OCI-LY1 (cell line): ENCODE data around the gene ZFP92.

Experiments used
- CTCF ChIP-seq: fragments of 200-600 bp; sonication (generic), shearing (Covaris generic); IDR thresholded peaks from 2 replicates; pipeline ENCODE4 v1.5.1; 2017; ENCODE audit warnings: mild to moderate bottlenecking, antibody characterized with exemption, low read length, moderate library complexity, mixed read lengths
- EZH2 ChIP-seq: fragments of 200-600 bp; sonication (generic), shearing (Covaris generic); IDR thresholded peaks from 2 replicates; pipeline ENCODE4 v1.8.0; 2017; ENCODE audit warnings: borderline replicate concordance, mixed run types, mild to moderate bottlenecking, antibody characterized with exemption, low read length, moderate library complexity, mixed read lengths

- TF ChIP-seq CTCF, result no peak
- no peak for TF ChIP-seq EZH2
Measured at GRCh38 chrX:153441296-153441695, 30.0 kb downstream of the ZFP92 start.
